NCI-H774 (cell line): ENCODE measurements around the gene FYB1.
A peak's percentile ranks its signal among the peaks of the same experiment; 100 is the strongest.

ENCODE experiments used
- DNase-seq: peaks from one replicate; lab custom pipeline; 2025; lab: John Stamatoyannopoulos, UW

Gene FYB1

DNA sequence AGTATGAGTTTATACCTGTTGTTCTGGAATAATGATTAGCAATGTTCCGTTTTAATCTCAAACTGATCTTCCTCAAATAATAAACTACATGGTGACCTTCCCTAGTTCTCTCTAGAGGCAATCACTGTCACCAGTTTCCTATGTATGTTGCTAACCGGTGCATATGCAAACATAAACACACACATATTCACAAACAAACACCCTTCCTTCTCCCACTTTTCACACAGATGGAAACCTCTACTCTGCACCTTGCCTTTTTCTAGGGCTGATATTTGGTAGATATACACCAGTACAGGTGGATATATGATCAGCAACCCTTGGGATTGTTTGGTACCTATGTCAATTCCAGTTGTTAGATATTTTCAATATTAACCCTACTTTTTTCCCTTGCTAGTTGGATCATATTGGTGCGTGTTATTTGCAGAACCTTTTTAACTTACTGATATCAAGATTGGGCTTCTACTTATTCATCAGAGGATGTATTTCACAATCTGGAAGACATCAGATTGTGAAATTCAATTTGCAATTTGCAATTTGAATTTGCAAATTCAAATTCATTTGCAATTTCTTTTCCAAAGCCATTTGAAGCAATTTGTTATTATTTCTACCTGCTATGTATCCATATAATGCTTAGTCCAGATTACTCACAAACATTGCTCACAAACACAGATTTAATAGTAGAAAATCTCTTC is 12.6 kb downstream of the FYB1 start:
- no peak for DNase-seq

DNA sequence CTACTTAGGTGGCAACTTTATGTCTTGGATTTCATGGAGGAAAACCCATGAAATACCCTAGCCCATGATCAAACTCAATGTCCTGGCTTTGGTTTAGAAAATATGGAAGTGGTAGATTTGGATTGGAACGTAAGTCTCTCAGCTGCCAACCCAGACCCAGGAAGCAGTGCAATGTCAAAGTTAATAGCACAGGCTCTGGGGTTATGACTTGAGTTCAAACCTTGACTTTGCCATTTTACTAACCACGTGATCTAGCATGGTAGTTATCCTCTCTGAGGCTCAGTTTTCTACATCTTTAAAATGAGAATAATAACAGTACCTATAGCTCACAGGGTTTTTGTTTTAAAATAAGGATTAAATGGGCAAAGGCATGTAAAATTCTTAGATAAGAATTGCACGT is 13.8 kb downstream of the FYB1 start:
- DNase-seq = no peak

DNA sequence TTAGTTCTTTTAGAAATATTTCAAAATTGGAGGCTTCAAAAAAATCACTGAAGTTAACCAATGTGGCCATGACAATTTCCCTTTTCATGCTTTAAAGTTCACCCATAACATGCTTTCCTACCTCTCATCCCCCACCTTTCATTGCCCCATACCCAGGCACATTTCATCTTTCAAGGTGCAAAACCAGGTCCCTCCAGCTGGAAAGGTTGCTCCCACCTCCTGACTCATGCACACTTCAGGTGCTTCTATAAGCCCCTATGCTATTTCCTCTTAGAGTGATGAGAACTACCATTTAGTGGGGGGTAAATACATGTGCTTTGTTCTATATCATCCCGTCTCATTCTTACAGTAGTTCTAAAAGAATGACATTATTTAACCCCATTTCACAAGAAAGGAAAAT is 15.4 kb downstream of the FYB1 start:
- DNase-seq = no peak

DNA sequence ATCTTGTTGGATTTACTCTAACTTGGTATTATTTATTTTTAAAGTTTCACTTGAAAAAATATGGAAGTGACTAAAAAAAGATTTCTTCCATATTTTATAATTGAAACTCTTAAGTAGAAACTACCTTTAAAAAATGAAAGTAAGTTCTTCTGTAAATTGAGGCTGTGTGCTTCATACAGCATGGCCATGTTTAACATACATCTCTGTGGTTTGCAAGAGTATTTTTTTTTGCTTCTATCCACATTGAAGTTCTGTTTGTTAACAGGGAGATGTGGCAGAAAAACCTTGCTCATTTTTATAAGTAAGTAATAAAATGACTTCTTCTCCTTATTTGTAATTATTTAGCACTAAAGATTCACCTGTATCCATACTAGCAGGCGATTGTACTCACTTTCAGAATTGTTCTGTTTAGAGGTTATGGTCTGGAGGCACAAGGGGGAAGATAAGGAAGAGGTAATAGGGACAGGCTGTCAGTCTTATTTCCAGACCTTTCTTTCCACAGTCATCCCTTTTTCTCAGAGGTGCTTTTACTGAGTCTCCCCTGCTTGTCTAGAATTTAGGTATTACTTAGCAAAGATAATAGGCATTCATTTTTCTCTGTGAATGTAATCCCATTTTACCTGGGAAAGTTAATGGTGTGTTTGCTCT is 16.0 kb downstream of the FYB1 start:
- no peak for DNase-seq

DNA sequence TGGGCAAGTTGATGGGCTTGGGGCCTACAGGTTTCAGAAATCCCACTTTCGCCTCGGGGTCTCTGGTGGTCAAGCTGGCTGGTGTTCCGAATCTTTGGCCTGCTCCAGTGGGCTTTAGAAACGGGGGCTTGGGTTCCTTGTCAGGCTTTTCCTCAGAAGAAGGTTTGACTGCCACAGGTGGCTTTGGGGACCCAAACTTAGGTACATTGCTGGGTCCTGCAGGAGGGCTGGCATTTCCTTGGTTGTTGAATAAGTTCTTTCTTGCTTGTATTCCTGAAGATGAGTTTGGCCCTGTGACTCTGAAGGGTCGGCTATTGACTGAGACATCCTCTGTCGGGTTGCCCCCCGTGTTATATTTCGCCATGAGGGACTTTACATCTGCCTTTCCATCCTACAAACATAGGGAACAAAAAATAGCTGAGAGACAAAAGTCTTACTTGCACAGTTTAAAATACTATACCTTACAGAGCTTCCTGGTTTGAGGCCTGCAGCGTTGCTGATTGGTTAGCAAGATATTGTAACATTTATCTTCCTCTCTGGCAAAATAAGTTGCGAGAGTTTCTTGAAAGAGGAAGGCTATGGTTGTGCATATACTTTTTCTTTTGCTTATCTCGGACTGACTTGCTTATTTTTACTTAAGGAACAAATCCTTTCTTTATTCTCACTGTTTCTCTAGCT is 16.6 kb downstream of the FYB1 start:
- DNase-seq = no peak

DNA sequence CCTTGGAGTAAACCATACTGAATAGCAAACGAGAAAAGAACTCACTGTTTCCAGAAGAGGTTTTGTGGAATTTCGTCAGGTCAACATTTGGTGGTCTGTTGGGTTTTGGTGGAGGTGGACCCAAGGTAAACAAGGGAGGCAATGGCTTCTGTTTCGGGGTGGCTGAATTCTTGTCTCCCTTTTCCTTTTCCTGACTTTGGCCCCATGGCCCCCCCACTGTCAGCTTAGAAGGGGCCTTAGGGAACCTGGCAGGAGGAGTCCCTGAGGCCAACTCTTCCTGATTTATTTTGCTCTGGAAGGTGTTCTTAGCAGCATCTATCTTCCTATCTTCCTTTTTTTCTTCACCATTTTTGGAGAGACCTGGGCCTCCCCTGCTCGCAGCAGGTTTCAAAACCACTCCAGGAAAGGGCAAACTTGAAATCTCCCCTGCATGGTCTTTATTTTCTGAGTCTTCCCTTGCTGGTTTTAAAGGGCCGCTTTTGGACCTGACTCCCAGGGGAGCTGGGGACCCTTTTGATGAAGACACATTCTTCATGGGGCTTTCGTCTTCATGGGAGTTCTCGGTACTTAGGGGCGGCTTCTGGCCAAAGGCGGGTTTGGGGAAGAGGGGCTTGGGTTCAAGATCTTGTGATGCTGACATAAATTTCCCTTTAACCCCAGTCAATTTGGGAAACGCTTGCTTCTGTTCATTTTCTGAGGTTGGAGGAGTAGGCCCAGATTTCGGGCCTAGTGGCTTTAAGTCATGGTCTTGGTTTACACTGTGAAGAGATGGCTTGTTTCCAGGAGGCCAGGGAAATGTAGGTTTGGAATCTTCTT is 17.4 kb downstream of the FYB1 start:
- no peak for DNase-seq

DNA sequence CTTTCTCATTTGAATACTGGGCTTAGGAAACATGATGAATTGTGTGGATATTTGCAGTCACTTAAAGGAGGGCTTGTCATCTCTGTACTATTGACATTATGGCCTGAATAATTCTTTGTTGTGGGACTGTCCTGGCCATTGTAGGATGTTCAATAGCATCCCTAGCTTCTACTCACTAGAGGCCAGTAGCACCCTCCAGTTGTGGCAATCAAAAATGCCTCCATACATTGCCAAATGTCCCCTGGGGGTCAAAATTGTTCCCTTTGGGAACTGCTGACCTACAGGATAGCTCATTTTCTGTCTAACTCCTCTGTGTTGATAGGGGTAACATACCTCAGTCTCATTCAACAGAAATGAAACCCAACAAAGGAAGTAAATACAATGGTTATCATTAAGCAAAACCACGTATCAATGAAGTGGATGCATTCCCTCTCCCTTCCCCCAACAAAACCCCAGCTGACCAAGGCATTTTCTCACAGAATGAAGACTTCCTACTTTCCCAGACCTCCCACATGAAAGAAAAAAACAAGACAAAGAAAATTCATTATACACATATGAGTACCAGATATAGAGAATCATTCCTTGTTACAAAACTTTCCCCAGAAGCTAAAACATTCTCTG is 18.1 kb downstream of the FYB1 start:
- DNase-seq = no peak

DNA sequence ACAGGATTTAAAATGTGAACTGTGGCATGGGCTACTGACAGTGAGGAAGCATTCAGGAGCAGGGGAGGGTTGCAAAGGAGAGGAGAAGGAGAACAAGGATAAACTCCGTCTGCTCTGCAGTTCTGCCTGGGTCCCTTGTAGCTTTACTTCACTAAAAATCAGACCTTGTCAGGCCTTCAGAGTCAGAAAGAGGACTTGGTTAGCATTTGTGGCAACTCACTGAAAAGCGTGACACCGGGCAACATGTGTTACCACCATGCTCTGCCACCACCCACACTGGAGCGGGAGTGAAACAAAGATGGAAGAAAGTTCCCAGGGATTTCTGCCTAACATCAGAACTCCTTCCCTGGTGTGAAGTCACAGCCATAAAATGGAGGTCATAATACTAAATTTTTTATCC is 19.3 kb downstream of the FYB1 start:
- DNase-seq = no peak

DNA sequence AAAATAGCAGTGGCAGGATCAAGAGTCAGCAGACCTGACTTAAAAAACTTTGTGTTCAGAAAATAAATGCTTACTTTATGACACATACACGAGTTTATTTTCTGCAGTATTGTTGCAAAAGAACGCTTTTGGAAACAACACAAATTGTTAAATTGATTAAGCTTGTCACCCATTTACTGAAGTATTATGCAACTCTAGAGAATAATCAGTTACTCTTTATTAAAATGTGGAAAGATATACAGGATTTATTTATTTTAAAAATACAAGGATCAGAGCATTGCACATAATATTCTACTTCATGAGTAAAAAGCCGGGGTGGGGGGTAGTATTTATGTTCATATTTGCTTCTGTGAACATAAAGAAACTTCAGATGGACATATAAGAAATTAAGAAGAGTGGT is 20.0 kb downstream of the FYB1 start:
- DNase-seq = no peak

DNA sequence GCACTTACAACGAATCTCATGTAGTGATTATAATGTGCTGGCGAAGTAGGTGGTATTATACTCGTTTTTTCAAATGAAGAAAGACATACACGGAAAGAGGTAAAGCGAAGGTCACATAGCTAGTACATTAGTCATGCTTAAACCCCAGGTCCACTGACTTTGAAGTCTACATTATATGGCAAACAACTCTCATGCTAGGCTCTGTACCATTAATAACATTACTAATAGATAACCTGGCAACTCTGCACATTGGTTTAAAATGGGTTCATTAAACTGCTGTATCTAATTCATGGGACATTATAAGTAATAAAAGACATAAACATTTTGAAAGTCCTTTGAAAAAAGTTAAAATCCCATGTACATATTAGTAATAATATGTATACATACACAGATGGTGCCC is 21.2 kb downstream of the FYB1 start:
- no peak for DNase-seq

DNA sequence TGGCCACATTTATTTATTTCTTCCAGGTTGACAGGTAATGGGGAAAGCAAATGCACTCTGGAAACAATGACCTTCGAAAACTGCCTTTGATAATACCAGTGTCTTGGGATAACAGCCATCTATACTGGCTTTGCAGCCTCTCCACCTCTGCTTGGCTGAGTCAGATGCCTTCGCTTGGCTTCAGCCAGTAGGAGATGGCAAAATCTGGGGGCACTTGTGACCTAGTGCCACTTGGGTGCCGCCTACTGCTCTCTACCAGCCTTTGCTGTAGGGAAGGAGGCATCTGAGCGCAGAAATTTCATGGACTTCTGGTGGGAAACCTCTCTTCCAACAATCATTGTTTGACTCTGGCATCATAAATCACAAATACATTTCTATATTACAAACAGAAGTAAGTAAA is 21.8 kb downstream of the FYB1 start:
- DNase-seq = no peak

DNA sequence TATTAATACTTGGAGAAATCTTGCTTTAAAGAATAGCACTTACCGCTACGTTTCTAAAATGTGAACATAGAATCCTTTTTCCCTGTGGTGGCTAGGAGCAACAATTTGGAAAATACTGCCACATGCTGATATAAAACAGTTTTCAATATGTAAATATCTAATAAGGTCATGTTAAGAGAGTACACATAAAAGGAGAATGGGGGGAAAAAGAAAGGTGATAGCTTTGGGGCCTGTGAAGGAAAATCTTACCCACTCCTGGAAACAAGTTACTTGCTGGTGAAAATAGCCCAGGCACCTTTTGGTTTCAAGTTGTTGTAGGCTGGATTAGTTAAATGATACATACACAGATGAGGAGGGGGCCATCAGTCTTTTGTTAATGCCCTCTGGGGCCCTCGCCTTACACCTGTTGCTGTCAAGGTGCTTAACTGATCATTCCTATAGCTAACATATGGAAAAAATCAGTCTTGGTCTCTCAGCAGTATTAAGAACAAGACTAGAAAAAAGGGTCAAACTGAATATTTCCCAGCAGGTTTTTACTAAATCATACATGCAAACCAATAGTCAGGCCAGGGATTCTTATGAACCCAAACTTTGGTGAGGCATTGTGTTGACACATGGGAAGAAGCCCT is 24.1 kb downstream of the FYB1 start:
- DNase-seq = no peak

DNA sequence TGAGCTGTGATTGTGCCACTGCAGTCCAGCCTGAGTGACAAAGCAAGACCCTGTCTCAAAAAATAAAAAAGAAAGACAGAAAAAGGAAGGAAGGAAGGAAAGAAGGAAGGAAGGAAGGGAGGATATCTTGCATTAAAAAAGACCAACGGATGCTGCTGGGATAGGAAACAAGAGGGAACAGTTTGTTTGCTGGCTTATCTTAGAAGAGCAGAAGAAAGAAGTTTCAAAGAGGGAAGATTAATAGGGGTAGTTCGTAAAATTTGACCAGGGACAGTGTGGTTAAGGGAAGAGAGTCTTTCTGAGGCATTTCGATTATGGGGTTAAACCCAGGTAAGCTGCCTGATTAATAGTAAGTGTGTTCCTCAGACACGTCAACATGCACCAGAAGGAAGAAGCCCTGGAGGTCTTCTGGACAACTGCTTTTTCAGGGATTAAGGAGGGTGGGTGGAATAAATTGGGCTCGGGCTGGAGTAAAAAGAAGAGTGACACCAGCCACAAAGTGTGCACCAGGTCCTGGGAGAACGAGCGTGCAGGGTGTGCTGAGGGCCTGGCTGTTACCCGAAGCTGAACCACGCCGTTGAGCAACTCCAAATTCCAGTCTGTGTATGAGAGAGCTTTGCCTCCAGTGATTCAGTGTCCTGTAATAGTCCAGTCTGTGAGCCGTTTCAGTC is 24.8 kb downstream of the FYB1 start:
- DNase-seq = no peak

DNA sequence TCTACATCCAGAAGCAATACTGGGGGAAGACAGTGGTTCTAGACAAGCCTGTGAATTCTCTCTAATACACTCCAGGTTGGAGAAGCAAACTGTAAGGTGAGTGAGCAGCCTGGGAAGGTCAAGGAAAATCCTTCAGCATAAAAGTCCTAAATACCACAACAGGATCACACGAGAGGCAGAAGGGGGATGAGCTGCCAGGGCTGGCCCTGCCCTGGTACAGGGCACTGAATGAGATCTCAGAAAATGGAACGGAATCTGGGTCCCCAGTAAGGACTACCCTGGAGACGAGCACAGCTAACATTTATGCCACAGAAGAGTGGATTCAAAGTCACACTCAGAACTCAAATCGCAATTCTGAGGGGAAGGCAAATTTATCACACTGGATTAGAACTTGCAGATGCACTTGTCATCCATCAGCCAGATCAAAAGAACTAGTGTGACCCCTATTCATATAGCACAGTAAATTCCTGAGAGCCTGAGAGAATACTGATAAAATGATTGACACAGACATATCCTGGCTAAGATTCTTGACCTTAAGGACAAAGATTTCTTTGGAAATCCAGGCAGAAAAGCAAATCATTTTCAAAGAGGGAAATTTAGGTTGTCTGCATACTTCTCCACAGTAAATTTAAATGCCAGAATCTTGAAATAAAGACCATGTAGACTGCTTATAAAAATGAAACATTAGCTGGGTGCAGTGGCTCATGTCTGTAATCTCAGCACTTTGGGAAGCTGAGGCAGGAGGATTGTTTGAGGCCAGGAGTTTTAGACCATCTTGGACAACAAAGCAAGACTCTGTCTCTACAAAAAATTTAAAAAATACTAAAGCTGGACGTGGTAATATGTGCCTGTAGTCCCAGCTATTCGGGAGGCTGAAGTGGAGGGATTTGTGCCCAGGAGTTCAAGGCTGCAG is 25.6 kb downstream of the FYB1 start:
- no peak for DNase-seq

DNA sequence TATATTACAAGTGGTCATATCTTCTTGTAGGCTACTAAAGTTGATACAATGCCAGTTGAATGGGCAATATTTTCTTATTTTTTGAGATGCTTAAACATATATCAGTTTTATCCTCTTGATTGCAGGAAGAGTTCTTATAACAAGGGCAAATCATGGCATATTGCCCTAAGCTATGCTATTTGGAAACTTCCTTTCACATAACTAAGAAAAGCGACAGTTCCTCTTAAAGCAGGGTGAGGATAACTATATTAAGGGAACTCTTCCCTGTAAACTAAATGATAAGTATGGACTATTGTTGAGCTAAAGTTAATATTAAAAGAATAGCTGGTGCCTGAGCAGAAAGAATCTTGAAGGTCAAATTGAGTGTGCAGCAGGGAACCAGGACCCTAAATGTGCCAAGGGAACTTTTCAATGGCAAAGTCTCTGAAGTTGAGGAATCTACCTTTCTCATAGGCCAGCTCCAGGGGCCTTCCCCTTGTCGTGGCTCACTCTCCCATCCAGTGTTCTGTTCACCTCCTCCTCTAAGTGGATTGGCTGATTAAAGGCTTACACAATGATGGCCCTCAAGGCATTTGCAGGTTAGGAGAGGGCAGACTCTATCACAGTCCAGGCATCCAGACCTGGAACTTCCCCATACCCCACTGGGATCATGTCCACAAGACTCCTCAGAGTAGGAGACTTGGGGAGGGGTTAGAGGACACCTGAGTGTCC is 26.8 kb downstream of the FYB1 start:
- no peak for DNase-seq

DNA sequence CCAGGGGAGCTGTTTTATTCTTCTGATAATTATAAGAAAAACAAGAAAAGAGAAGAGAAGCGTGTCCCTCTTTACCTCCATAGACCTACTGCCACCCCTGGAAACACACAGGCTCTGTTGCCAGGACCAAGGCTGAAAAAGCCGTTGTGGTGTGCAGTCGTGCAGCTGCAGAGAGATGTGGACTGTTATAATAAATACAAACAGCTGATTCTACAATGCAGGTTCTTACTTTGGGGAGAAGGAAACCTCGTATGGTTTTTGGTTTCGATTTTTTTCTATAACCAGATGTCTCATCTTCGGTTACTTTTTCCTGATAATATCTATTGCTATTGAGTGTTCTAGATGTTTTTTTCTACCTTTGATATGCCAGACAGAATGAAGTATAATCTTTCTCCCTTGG is 28.1 kb downstream of the FYB1 start:
- peak; percentile 16 for DNase-seq

DNA sequence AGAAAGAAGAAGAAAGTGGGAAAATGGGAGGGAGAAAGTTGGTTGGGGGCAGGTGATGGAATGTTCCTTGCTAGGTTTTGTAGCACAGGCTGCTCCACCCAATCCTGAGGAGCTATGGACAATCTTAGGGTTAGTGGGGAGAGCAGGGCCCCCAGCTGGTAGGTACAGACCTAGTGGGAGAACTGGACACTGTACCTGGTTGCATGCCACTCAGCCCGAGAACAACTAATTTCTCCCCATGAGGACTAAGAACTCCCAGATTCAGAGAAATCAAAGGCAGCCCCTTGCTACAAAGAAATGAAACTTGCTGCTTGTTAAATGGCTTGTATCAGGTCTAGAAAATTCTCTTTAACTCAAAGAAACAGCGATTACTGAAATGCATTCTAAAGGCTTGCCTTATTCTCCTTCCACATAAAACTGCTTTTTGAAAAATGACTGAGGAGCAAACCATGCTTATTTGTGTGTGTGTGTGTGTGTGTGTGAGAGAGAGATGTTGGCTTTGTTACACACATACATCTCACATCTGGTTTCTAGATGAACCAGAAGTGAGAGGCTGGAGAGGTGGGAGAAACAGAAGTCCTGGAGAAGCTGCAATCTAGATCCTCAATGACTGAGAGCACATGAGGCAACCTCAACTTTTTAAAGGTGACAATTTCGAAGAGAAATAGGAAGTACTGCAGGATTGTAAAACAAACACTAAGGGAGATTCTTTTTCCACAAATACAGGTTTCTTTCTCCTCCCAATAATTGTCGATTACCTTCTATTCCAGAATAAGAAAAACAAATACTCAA is 28.9 kb downstream of the FYB1 start:
- no peak for DNase-seq

DNA sequence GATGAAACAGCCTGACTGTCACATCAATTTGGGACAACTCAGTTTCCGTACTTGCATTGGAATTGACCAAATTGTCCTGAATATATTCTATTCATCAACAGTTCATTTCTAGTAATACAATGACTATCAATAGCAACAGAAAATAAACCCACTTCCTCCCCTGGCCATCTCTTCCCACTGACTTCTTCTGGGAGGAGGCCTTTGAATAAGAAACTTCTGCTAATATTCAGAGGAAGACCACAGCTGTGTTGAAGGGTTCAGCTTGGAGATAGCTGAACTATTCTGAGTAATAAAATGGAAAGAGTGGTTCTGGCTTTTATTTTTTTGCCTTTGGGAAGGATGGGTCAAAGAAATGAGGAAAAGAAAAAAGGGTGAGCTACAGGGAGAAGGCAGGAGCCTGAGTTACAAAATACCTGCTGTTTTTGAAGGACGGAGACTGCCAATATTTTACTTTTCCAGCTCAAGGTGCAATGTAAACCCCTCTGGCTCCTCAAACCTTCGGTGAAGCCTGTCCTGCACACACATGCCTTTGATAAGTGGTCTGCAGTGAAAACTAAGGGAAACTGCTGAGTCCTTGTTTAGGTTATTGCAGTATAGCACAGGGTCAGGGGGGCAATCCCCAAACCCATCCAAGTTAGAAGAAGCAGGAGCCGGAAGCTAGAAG is 29.9 kb downstream of the FYB1 start:
- no peak for DNase-seq
